Endometrial microvascular endothelial cells (primary cell): ENCODE data around the gene VAMP2. TPM values are rescaled to one million over a fixed set of nuclear protein-coding genes. Genes with fewer than 3 reads are reported as not detected.

Source experiments
- in situ Hi-C: cut with HindIII; loops from 2 replicates; pipeline ENCODE4 v1.10.0; 2017; ENCODE audit warnings: low sequenced_read_pairs, low pct_unique_long_range_greater_than_20kb; ENCODE audit errors: inconsistent ontology term
- total RNA-seq: library from RNA; depleted of rRNA; stranded (reverse); fragments of >200 nt; gene quantifications from one replicate; pipeline ENCODE4 v1.2.3, GENCODE V29; 2015; ENCODE audit errors: inconsistent ontology term

The VAMP2 gene
- total RNA-seq, 1 donor from 2014 or later = 5.3 TPM

DNA sequence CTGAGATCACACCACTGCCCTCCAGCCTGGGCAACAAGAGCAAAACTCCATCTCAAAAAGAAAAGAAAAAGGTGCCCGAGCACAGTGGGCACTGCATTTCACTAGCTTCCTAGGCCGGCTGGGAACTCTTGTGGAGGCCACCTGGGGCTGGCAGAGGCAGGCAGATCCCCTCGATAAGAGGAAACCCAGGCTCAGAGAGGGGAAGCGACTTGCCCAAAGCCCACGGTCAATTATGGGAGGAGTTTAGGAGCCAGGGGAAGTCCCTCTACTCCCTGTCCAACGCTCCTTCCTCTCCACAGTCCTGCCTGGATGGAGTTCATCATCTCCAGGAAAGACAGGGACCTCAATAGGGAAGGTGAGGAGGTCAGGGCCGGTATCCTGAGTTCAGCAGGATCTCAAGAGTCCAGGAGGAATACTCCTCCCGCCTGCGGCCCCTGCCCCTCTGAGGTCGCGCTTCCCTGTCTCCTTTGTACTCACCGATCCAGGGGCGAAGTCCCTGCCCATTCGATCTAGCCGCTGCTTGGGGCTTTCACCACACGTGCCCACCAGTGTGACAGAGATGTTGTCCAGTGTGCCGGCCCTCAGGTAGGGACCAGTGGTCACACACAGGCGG lies 45.3 kb downstream of the VAMP2 start:
- in situ Hi-C loops = loop anchor here (10.0 kb wide), 1 partner anchor 63 kb away; no protein-coding TSS in a partner anchor

DNA sequence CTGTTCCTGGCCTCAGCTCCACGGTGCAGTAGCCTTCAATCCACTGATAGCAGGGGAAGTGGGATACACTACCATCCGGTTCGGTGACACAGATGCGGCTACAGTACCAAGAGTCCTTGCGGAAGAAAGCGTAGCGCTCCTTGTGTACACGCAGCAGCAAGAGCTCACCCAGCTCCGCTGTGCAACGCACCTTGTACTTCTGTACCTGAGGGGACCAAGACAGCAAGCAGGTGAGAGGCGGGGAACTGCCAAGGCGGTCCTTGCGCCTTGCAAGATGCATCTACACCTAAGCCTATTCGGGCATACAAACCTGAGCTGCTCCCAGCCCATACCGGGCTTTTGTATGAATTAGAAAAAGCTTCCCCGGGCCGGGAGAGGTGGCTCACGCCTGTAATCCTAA lies 46.0 kb downstream of the VAMP2 start:
- in situ Hi-C loops = loop anchor here (10.0 kb wide), 1 partner anchor 62 kb away; no protein-coding TSS in a partner anchor

DNA sequence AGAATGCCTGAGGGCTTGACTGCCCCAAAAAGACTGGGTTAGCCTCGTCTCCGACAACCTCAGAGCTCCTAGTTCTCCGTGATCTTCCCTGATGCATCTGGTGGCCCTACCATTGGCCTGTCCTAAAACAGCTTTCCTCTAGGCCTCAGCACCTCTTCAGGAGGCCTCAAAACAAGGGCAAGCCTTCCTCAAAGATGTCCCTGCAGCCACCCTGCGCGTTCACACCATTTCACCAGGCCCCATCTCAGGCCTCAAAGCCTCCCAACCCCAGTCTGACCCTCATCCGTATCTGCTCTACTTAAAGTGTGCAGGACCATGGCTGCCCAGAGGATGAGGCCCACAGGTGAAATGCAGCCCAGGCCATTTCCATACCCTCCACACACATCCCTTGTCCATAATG lies 51.8 kb downstream of the VAMP2 start:
- in situ Hi-C loops = loop anchor here (10.0 kb wide), 1 partner anchor 56 kb away; no protein-coding TSS in a partner anchor

DNA sequence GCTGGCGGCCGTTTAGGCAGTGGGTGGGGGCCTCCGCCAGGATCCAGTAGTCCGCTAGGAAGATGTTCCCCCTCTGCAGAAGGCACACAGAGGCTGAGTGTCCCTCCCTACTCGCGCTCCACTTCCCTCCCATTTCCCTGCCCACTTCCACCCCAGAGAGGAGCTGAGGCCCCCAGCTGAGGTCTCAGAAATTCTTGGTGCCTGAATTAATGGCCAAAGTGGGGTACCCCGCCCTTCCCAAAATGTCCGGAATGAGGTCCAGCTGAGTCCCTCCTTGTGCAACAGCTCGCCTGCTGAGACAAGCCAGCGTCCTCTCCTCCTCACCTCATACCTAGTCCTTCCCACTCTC lies 52.3 kb downstream of the VAMP2 start:
- in situ Hi-C loops = loop anchor here (10.0 kb wide), 1 partner anchor 56 kb away; no protein-coding TSS in a partner anchor

DNA sequence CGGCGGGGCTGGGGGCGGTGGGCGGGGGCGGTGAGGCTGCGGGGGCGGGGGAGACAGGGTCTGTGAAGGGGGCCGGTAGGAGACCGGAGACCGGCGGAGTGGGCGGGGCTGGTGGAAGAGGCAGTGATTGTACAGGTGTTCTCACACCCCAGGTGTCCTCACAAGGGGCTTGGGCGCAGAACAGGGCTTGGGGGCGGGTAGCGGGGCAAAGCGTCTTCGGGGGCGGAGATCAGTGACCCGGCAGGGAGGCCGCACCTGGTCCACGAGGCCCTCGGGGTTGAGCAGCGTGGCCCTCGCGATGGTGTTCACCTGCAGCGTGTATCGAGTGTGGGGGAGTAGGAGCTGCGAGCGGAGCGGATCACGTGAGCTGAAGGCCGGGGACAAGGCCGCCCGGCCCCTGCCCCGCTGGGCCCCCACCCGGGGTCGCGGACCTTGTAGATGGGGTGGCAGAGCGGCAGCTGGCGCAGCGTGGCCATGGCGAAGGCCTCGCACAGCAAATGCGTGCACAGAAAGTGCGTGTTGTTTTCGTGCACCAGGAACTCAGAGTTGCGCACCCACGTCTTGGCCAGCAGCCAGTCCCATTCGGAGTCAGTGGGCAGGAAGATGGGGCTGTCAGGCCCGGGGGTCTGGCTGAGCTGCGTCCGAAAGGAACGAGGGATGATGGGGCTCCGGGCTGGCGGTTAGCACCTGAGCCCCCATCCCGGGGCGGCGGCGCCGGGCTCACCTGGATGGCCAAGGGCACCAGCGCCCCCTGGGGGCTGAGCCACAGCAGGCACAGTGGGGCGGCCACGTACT lies 52.9 kb downstream of the VAMP2 start:
- in situ Hi-C loops = loop anchor here (10.0 kb wide), 1 partner anchor 55 kb away; no protein-coding TSS in a partner anchor

Other genes with a start within 250 kb of the VAMP2 start
- gene RNF227, start 246.7 kb downstream of the VAMP2 start, total RNA-seq = not detected
- gene KCNAB3, start 233.1 kb downstream of the VAMP2 start, total RNA-seq = 3.7 TPM
- gene TRAPPC1, start 231.0 kb downstream of the VAMP2 start, total RNA-seq = 76.8 TPM
- 39.1 TPM for gene CNTROB, start 230.7 kb downstream of the VAMP2 start, total RNA-seq
- gene GUCY2D, start 160.3 kb downstream of the VAMP2 start, total RNA-seq = not detected
- not detected for gene ALOX15B, start 123.9 kb downstream of the VAMP2 start, total RNA-seq
- not detected for gene ALOX12B, start 75.2 kb downstream of the VAMP2 start, total RNA-seq
- gene ALOXE3, start 44.4 kb downstream of the VAMP2 start, total RNA-seq = 0.19 TPM
- gene HES7, start 38.8 kb downstream of the VAMP2 start, total RNA-seq = not detected
- gene PER1, start 10.5 kb downstream of the VAMP2 start, total RNA-seq = 20.4 TPM
- 34.0 TPM for gene TMEM107, start 13.4 kb upstream of the VAMP2 start, total RNA-seq
- 13.3 TPM for gene BORCS6, start 27.2 kb upstream of the VAMP2 start, total RNA-seq
- 100 TPM for gene AURKB, start 47.6 kb upstream of the VAMP2 start, total RNA-seq
- gene CTC1, start 85.1 kb upstream of the VAMP2 start, total RNA-seq = 17.7 TPM
- gene PFAS, start 86.3 kb upstream of the VAMP2 start, total RNA-seq = 55.1 TPM
- gene RANGRF, start 125.7 kb upstream of the VAMP2 start, total RNA-seq = 54.0 TPM
- 2.9 TPM for gene SLC25A35, start 132.5 kb upstream of the VAMP2 start, total RNA-seq
- 64.0 TPM for gene ARHGEF15, start 147.3 kb upstream of the VAMP2 start, total RNA-seq
- gene ODF4, start 176.9 kb upstream of the VAMP2 start, total RNA-seq = not detected
- gene RPL26, start 220.2 kb upstream of the VAMP2 start, total RNA-seq = 3,476 TPM
- not detected for gene RNF222, start 234.9 kb upstream of the VAMP2 start, total RNA-seq